Endodermal cell (in vitro differentiated cells): Measurements from ENCODE around the gene ZNF331. TPM values are rescaled to one million over a fixed set of nuclear protein-coding genes. Genes with fewer than 3 reads are reported as not detected.
A peak's percentile ranks its signal among the peaks of the same experiment; 100 is the strongest.

Experiments used
- DNase-seq: peaks from one replicate; pipeline ENCODE4 v3.0.0-alpha.2; 2017
- H3K27ac ChIP-seq: 2 replicates; pipeline ENCODE4 v1.5.1; 2013; ENCODE audit warnings: mild to moderate bottlenecking, low read depth, low read length, moderate library complexity
- H3K27me3 ChIP-seq: 2 replicates; pipeline ENCODE4 v1.6.1; 2013; ENCODE audit warnings: mild to moderate bottlenecking, low read length, moderate library complexity; ENCODE audit not compliant: insufficient read depth, control insufficient read depth, poor library complexity, severe bottlenecking
- H3K36me3 ChIP-seq: 2 replicates; pipeline ENCODE4 v1.7.0; 2013; ENCODE audit warnings: mild to moderate bottlenecking, low read length, moderate library complexity; ENCODE audit not compliant: control insufficient read depth, insufficient read depth
- H3K4me1 ChIP-seq: one replicate; pipeline ENCODE4 v1.7.0; 2013; ENCODE audit warnings: low read length; ENCODE audit not compliant: control insufficient read depth, insufficient read depth
- H3K4me3 ChIP-seq: 2 replicates; pipeline ENCODE4 v1.5.1; 2013; ENCODE audit warnings: mild to moderate bottlenecking, low read length, moderate library complexity
- H3K9ac ChIP-seq: 2 replicates; pipeline ENCODE4 v1.6.1; 2013; ENCODE audit warnings: mild to moderate bottlenecking, low read length, moderate library complexity; ENCODE audit not compliant: poor library complexity, severe bottlenecking; ENCODE audit errors: extremely low read depth
- H3K9me3 ChIP-seq: 2 replicates; pipeline ENCODE4 v1.6.1; 2013; ENCODE audit warnings: mild to moderate bottlenecking, low read length, moderate library complexity; ENCODE audit not compliant: control insufficient read depth
- H3K27ac Mint-ChIP-seq: 2 replicates; pipeline ENCODE4 v1.8.0; 2020; ENCODE audit warnings: mixed read lengths
- H3K27me3 Mint-ChIP-seq: 2 replicates; pipeline ENCODE4 v1.8.0; 2021; ENCODE audit warnings: mild to moderate bottlenecking, mixed read lengths; ENCODE audit not compliant: insufficient read depth
- H3K36me3 Mint-ChIP-seq: 2 replicates; pipeline ENCODE4 v1.8.0; 2020; ENCODE audit warnings: low read depth, mixed read lengths
- H3K4me1 Mint-ChIP-seq: 2 replicates; pipeline ENCODE4 v1.8.0; 2020; ENCODE audit warnings: mixed read lengths
- H3K4me3 Mint-ChIP-seq: 2 replicates; pipeline ENCODE4 v1.8.0; 2020; ENCODE audit warnings: mild to moderate bottlenecking, moderate library complexity, mixed read lengths
- H3K9me3 Mint-ChIP-seq: 2 replicates; pipeline ENCODE4 v1.8.0; 2020; ENCODE audit warnings: mild to moderate bottlenecking, mixed read lengths
- WGBS, 2 experiments: methylation state at CpG; one replicate each; pipeline versions ENCODE4 v1.1.5 to v1.1.7; 2013; ENCODE audit warnings: missing lambda C conversion rate in 2 of 2, mixed read lengths in 1 of 2; ENCODE audit not compliant: insufficient coverage in 1 of 2, insufficient read length in 1 of 2; 5-methylcytosine and 5-hydroxymethylcytosine counted together
- total RNA-seq, 2 donors: library from RNA; stranded (reverse); fragmentation: NEBNext Ultra II Directional in 1 of 2; extraction: Animal tissue kit (Norgen Biotek cat#: 25700) in 1 of 2; gene quantifications; 2 replicates in 1 of 2; 3 replicates in 1 of 2; pipeline ENCODE4 v1.2.1, GENCODE V29; 2021
- TF ChIP-seq, protein P1 (sequence below): fragments of 200-600 bp; sonication (generic); conservative IDR thresholded peaks from 2 replicates; pipeline ENCODE4 v1.5.0; 2021; ENCODE audit warnings: antibody characterized with exemption, mild to moderate bottlenecking

The ZNF331 gene
- total RNA-seq, 2 donors from 2014 or later = 32.1 to 50.1 TPM

DNA sequence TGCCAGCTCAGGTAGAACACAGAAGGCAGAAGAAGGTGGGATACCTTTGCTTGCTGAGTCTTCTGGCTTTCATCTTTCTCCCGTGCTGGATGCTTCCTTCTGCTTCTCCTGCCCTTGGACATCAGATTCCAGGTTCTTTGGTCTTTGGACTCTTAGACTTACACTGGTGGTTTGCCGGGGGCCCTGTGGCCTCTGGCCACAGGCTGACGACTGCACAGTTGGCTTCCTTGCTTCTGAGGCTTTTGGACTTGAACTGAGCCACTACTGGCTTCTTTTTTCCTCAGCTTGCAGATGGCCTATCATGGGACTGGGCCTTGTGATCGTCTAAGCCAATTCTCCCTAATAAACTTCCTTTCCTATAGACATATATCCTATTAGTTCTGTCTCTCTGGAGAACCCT lies 19.8 kb upstream of the ZNF331 start:
- no peak for DNase-seq
- Mint-ChIP-seq H3K36me3 (peaks cover 13% of the 10 kb centered on the region), H3K4me1 (peaks cover 6% of the 10 kb centered on the region), H3K9me3 (peaks cover 2% of the 10 kb centered on the region), H3K27me3 (no peaks in the 10 kb centered on the region), H3K27ac (no peak overlapping the region), H3K4me3 (no peak overlapping the region)
- H3K36me3 ChIP-seq = peaks cover 4% of the 10 kb centered on the region
- no peak overlapping the region for H3K4me3 ChIP-seq
- no peaks in the 10 kb centered on the region for H3K4me1 ChIP-seq
- no peaks in the 10 kb centered on the region for H3K27me3 ChIP-seq
- no peaks in the 10 kb centered on the region for H3K9me3 ChIP-seq
- TF ChIP-seq, protein P1, sequence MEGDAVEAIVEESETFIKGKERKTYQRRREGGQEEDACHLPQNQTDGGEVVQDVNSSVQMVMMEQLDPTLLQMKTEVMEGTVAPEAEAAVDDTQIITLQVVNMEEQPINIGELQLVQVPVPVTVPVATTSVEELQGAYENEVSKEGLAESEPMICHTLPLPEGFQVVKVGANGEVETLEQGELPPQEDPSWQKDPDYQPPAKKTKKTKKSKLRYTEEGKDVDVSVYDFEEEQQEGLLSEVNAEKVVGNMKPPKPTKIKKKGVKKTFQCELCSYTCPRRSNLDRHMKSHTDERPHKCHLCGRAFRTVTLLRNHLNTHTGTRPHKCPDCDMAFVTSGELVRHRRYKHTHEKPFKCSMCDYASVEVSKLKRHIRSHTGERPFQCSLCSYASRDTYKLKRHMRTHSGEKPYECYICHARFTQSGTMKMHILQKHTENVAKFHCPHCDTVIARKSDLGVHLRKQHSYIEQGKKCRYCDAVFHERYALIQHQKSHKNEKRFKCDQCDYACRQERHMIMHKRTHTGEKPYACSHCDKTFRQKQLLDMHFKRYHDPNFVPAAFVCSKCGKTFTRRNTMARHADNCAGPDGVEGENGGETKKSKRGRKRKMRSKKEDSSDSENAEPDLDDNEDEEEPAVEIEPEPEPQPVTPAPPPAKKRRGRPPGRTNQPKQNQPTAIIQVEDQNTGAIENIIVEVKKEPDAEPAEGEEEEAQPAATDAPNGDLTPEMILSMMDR = no peak
- WGBS, 2 experiments = 89 to 92% methylated on average over 4 of the region's 4 CpGs
- H3K27ac ChIP-seq = no peak overlapping the region
- no peak overlapping the region for H3K9ac ChIP-seq

GRCh38 chr19:53518716-53519115 lies 19.2 kb upstream of the ZNF331 start:
- Histone ChIP-seq H3K36me3 (peaks cover 9% of the 10 kb centered on the region), H3K27ac (no peak overlapping the region), H3K9me3 (peaks cover 3% of the 10 kb centered on the region), H3K4me3 (no peak overlapping the region), H3K9ac (no peak overlapping the region), H3K4me1 (no peaks in the 10 kb centered on the region), H3K27me3 (no peaks in the 10 kb centered on the region)
- Mint-ChIP-seq H3K4me3 (no peak overlapping the region), H3K36me3 (peaks cover 19% of the 10 kb centered on the region), H3K27ac (no peak overlapping the region), H3K4me1 (peaks cover 6% of the 10 kb centered on the region), H3K27me3 (no peaks in the 10 kb centered on the region), H3K9me3 (peaks cover 4% of the 10 kb centered on the region)
- TF ChIP-seq, protein P1 = no peak
- DNase-seq = no peak
- 54 to 67% methylated on average over 1 of the region's 1 CpG for WGBS, 2 experiments

DNA sequence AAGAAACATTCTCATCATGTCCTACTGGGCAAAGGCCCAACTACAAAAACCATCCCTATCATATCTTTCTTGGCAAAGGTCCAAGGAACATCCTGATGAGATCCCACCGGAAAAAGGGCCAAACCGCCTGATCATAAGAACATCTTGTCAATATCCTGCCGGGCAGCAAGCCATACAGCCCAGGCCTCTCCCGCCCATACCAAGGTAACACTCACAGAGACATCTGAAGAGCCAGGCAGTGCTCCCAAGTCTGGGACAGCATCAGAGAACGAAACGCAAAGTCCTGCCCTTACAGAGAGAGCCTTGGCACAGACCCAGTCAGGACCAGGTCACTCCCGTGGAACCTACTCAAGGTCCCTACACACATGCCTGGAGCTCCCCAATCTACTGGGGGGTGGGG lies 18.5 kb upstream of the ZNF331 start:
- no peaks in the 10 kb centered on the region for H3K27me3 ChIP-seq
- peak overlapping the region; percentile 16 for H3K27ac Mint-ChIP-seq
- peak overlapping the region; percentile 22 for H3K4me3 Mint-ChIP-seq
- H3K4me1 Mint-ChIP-seq = peaks cover 6% of the 10 kb centered on the region
- peaks cover 12% of the 10 kb centered on the region for H3K36me3 ChIP-seq
- no peaks in the 10 kb centered on the region for H3K27me3 Mint-ChIP-seq
- peaks cover 9% of the 10 kb centered on the region for H3K9me3 Mint-ChIP-seq
- H3K9me3 ChIP-seq = peaks cover 4% of the 10 kb centered on the region
- no peak overlapping the region for H3K9ac ChIP-seq
- peaks cover 26% of the 10 kb centered on the region for H3K36me3 Mint-ChIP-seq
- no peak for DNase-seq
- no peaks in the 10 kb centered on the region for H3K4me1 ChIP-seq
- 91% methylated on average over 7 of the region's 7 CpGs; no CpG with 5 or more reads in 1 of the 2 experiments for WGBS, 2 experiments
- no peak overlapping the region for H3K27ac ChIP-seq
- TF ChIP-seq, protein P1 = no peak
- no peak overlapping the region for H3K4me3 ChIP-seq
